Ovary (tissue), 9 donors: ENCODE results near the gene ZSWIM6. TPM values are rescaled to one million over a fixed set of nuclear protein-coding genes. Genes with fewer than 3 reads are reported as not detected.

Source experiments
- DNase-seq, 5 donors: peaks; one replicate each; pipeline ENCODE4 v3.0.0-alpha.2; 2019 to 2020
- H3K27ac ChIP-seq, 2 donors: fragments of 200-600 bp; one replicate each; pipeline versions ENCODE4 v1.5.1 to v1.8.0; 2019 to 2022
- H3K27me3 ChIP-seq: fragments of 200-600 bp; one replicate; pipeline ENCODE4 v1.8.0; 2022
- H3K36me3 ChIP-seq: fragments of 200-600 bp; sonication (generic); one replicate; pipeline ENCODE4 v1.5.1; 2019
- H3K4me1 ChIP-seq: one replicate; pipeline ENCODE4 v1.8.1; 2013; ENCODE audit warnings: mild to moderate bottlenecking, moderate library complexity; ENCODE audit not compliant: insufficient read depth
- H3K4me3 ChIP-seq: fragments of 200-600 bp; sonication (generic); one replicate; pipeline ENCODE4 v1.5.1; 2017
- H3K9me3 ChIP-seq, 2 donors: fragments of 200-600 bp in 1 of 2; sonication (generic) in 1 of 2; one replicate each; pipeline versions ENCODE4 v1.5.1 to v1.8.1; 2013 to 2019; ENCODE audit warnings: mild to moderate bottlenecking in 1 of 2, moderate library complexity in 1 of 2
- CTCF ChIP-seq, 3 donors: fragments of 450-650 bp in 2 of 3; fragments of 200-600 bp in 1 of 3; IDR thresholded peaks; one replicate each; pipeline versions ENCODE4 v1.5.1 to v1.8.0; 2016 to 2022; ENCODE audit warnings: antibody characterized with exemption in 3 of 3, mild to moderate bottlenecking in 1 of 3
- EP300 ChIP-seq: sonication (generic); formaldehyde crosslinking; IDR thresholded peaks from one replicate; pipeline ENCODE4 v1.6.1; 2017; ENCODE audit warnings: antibody characterized with exemption
- POLR2A ChIP-seq: fragments of 450-650 bp; IDR thresholded peaks from one replicate; pipeline ENCODE4 v1.6.1; 2017; ENCODE audit warnings: antibody characterized with exemption, mild to moderate bottlenecking, moderate library complexity
- WGBS, 3 donors: extraction: QIAGEN DNeasy Blood & Tissue Kit in 1 of 3; methylation state at CpG; one replicate each; pipeline versions ENCODE4 v1.1.5 to v1.1.7; 2013 to 2017; 5-methylcytosine and 5-hydroxymethylcytosine counted together
- intact Hi-C, 4 donors: fragments of 100-400 bp; cut with DNase I; formaldehyde crosslinking; loops; one replicate each; pipeline versions ENCODE4 v1.11.0 to v1.15.1; 2022 to 2023
- polyA plus RNA-seq, 2 donors: library from polyadenylated mRNA; stranded (reverse); fragments of 200-250 nt in 1 of 2; fragments of 350-450 nt in 1 of 2; fragmentation: Illumina TruSeq in 1 of 2; extraction: RNeasy Lipid Tissue Mini Kit (QIAGEN cat#74804) in 1 of 2; gene quantifications; one replicate each; pipeline ENCODE4 v1.2.3, GENCODE V29; 2013 to 2014
- total RNA-seq, 7 donors: library from RNA; depleted of rRNA in 2 of 7; stranded (reverse); fragments of >200 nt in 2 of 7; fragmentation: NEBNext Ultra II Directional in 3 of 7; extraction: Animal tissue kit (Norgen Biotek cat#: 25700) in 3 of 7; gene quantifications; one replicate each; pipeline versions ENCODE4 v1.1.0 to v1.2.4, GENCODE V29; 2016 to 2023
- donor health status: DM: no; HTN: no; CAD: no; lungs with moderate emphysema.
- donor health status: DM: no; HTN: no; CAD: no.
- donor health status: Bipolar disorder and iron deficiency.
- donor health status: DM: yes; HTN: yes; CAD: no.
- donor health status: DM: no; HTN: no; CAD: no.
- donor health status: DM: yes; HTN: yes; CAD: no.

ZSWIM6 gene
- total and polyA plus RNA-seq, 9 donors, result 4.1 to 15.3 (median 10.6) TPM

- DNase-seq, result no peak
- H3K36me3 ChIP-seq, result no peaks in the 10 kb centered on the region
- no peaks in the 10 kb centered on the region for H3K27me3 ChIP-seq
- intact Hi-C loops, result no loop called here
- H3K27ac ChIP-seq, result no peak overlapping the region
- H3K4me1 ChIP-seq, result peaks cover 10% of the 10 kb centered on the region
- WGBS, 3 donors, result 28 to 67% (median 37%) methylated on average over 1 of the region's 1 CpG
- H3K9me3 ChIP-seq, result no peaks in the 10 kb centered on the region
- H3K4me3 ChIP-seq, result no peak overlapping the region
- no peak for TF ChIP-seq POLR2A
- TF ChIP-seq CTCF (IDR thresholded peaks at IDR 0.05), result no peak
- TF ChIP-seq EP300, result no peak
Measured at GRCh38 chr5:61465066-61465465, 133.0 kb downstream of the ZSWIM6 start.

- no peaks in the 10 kb centered on the region for H3K27me3 ChIP-seq
- H3K4me1 ChIP-seq, result peaks cover 10% of the 10 kb centered on the region
Measured at GRCh38 chr5:61465496-61465895, 133.4 kb downstream of the ZSWIM6 start.

GRCh38 chr5:61466017-61466416 is 134.0 kb downstream of the ZSWIM6 start:
- TF ChIP-seq CTCF (IDR thresholded peaks at IDR 0.05) (no peak), EP300 (no peak), POLR2A (no peak)
- intact Hi-C loops, result no loop called here
- no peak overlapping the region for H3K27ac ChIP-seq
- peaks cover 10% of the 10 kb centered on the region for H3K4me1 ChIP-seq
- no peak overlapping the region for H3K4me3 ChIP-seq
- 82 to 98% (median 91%) methylated on average over 1 of the region's 1 CpG for WGBS, 3 donors
- H3K27me3 ChIP-seq, result no peaks in the 10 kb centered on the region
- no peak for DNase-seq
- H3K9me3 ChIP-seq, result no peaks in the 10 kb centered on the region
- H3K36me3 ChIP-seq, result no peaks in the 10 kb centered on the region

More at GRCh38 chr5:61465496-61465895, 133.4 kb downstream of the ZSWIM6 start:
- TF ChIP-seq EP300 (no peak), CTCF (IDR thresholded peaks at IDR 0.05) (no peak), POLR2A (no peak)
- H3K4me3 ChIP-seq, result no peak overlapping the region
- no peaks in the 10 kb centered on the region for H3K36me3 ChIP-seq
- intact Hi-C loops, result no loop called here
- no peaks in the 10 kb centered on the region for H3K9me3 ChIP-seq
- no peak for DNase-seq
- WGBS, 3 donors, result 76 to 91% (median 85%) methylated on average over 1 of the region's 1 CpG
- no peak overlapping the region for H3K27ac ChIP-seq

- WGBS, 3 donors, result 4 to 11% (median 9%) methylated on average over 2 of the region's 2 CpGs
- intact Hi-C loops, result no loop called here
- no peak for TF ChIP-seq POLR2A
- no peak for TF ChIP-seq CTCF (IDR thresholded peaks at IDR 0.05)
- TF ChIP-seq EP300, result no peak
- Histone ChIP-seq H3K27me3 (no peaks in the 10 kb centered on the region), H3K9me3 (no peaks in the 10 kb centered on the region), H3K4me3 (no peak overlapping the region), H3K27ac (no peak overlapping the region), H3K36me3 (no peaks in the 10 kb centered on the region), H3K4me1 (peaks cover 10% of the 10 kb centered on the region)
- DNase-seq, result no peak
Measured at GRCh38 chr5:61467766-61468482, 135.9 kb downstream of the ZSWIM6 start.
